T-helper 1 cell treated with Interleukin-12 subunit alpha and Interleukin-12 subunit beta and Interleukin-4 antibody, amounts not matched to agents 30 μg/mL and 1 μg/mL, for 36 hours (primary cell): ENCODE measurements around the gene ARHGEF4.

ENCODE experiments used
- H3K27ac Mint-ChIP-seq: one replicate; pipeline ENCODE4 v1.8.0; 2021; ENCODE audit warnings: mild to moderate bottlenecking, mixed read lengths
- H3K27me3 Mint-ChIP-seq: one replicate; pipeline ENCODE4 v1.8.0; 2021; ENCODE audit warnings: low read depth, mixed read lengths
- H3K36me3 Mint-ChIP-seq: one replicate; pipeline ENCODE4 v1.8.0; 2021; ENCODE audit warnings: low read depth, mixed read lengths
- H3K4me1 Mint-ChIP-seq: one replicate; pipeline ENCODE4 v1.8.0; 2021; ENCODE audit warnings: low read depth, mixed read lengths
- H3K4me3 Mint-ChIP-seq: one replicate; pipeline ENCODE4 v1.8.0; 2021; ENCODE audit warnings: mild to moderate bottlenecking, moderate library complexity, mixed read lengths
- H3K9me3 Mint-ChIP-seq: one replicate; pipeline ENCODE4 v1.8.0; 2021; ENCODE audit warnings: mixed read lengths

The ARHGEF4 gene

DNA sequence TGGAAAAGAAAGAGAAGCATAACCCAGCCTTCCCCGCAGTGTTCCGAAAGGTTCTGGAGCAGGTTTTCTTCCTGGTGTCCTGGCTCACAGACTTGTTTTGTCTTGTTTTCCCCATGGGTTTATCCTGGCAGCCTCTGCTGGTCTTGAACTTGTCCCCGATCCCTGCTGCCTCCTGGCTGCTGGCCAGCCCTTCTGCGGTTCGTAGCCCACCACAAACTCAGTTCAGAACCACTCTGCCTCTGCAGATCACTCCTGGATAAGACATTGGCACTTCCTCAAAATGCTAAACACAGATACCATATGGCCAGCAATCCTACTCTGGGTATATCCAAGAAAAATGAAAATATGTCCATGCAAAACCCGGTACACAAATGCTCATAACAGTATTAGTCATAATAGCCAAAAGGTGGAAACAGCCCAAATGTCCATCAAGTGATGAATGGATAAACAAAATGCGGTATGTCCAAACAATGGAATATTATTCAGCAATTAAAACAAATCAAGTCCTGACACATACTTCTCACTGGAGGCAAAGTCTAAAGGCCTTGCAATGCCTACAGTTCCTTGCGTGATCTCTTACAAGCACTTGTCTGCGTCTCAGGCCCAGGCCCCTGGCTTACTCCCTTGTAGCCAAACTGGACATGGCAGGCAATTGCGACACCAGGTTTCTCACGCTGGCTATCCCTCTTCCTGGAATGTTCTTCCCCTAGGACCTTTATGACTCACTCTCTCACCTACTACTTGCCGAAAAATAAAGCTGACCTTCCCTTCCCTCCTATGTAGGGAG is 28.0 kb upstream of the ARHGEF4 start:
- Mint-ChIP-seq H3K36me3 (no peaks in the 10 kb centered on the region), H3K27ac (no peak overlapping the region), H3K9me3 (no peaks in the 10 kb centered on the region), H3K27me3 (peaks cover 29% of the 10 kb centered on the region), H3K4me1 (no peaks in the 10 kb centered on the region), H3K4me3 (no peak overlapping the region)

- Mint-ChIP-seq H3K27me3 (peaks cover 36% of the 10 kb centered on the region), H3K9me3 (no peaks in the 10 kb centered on the region), H3K27ac (no peak overlapping the region), H3K4me1 (no peaks in the 10 kb centered on the region), H3K36me3 (no peaks in the 10 kb centered on the region), H3K4me3 (no peak overlapping the region)
These were observed 26.2 kb upstream of the ARHGEF4 start for GRCh38 chr2:130810490-130810889.

GRCh38 chr2:130813722-130814121 is 23.0 kb upstream of the ARHGEF4 start:
- no peaks in the 10 kb centered on the region for H3K4me1 Mint-ChIP-seq
- H3K36me3 Mint-ChIP-seq: no peaks in the 10 kb centered on the region
- peaks cover 31% of the 10 kb centered on the region for H3K27me3 Mint-ChIP-seq
- no peaks in the 10 kb centered on the region for H3K9me3 Mint-ChIP-seq
- no peak overlapping the region for H3K4me3 Mint-ChIP-seq
- H3K27ac Mint-ChIP-seq: no peak overlapping the region

DNA sequence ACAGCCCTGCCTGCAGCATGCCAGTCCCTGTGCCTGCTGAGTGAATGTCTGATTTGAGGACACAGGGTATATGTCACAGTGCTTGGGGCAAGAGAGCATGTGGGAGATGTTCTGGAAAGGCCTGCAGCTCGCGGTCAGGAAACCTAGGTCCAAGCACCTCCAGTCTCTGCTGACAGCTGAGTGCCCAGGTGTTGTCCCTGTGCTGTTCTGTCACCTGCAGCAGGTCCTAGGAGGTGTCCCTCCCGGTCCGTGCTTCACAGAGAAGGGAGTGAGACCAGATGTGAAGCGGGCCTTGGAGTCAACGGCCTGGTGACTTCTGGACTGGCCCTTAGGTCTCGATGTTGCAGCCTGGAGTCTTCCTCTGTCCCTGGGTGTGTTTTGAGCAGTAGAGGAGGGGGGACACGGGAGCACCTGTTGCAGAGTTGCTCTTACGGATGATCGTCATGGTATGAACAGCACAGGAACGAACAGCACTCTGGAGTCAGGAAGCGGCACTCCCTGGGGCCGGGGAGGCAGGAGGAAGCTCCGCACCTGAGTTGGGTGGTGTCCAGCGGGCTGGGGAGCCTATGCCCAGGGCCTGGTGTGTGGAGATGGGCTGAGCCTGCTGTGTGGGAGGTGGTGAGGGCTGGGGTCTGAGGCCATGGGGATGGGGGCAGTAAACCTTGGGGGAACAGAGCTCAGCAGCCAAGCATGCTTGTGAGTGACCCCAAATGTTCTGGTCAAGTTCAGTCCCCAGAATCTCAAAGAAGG is 21.6 kb upstream of the ARHGEF4 start:
- peaks cover 30% of the 10 kb centered on the region for H3K27me3 Mint-ChIP-seq
- no peaks in the 10 kb centered on the region for H3K36me3 Mint-ChIP-seq
- H3K4me1 Mint-ChIP-seq: no peaks in the 10 kb centered on the region
- H3K9me3 Mint-ChIP-seq: no peaks in the 10 kb centered on the region
- no peak overlapping the region for H3K4me3 Mint-ChIP-seq
- no peak overlapping the region for H3K27ac Mint-ChIP-seq

DNA sequence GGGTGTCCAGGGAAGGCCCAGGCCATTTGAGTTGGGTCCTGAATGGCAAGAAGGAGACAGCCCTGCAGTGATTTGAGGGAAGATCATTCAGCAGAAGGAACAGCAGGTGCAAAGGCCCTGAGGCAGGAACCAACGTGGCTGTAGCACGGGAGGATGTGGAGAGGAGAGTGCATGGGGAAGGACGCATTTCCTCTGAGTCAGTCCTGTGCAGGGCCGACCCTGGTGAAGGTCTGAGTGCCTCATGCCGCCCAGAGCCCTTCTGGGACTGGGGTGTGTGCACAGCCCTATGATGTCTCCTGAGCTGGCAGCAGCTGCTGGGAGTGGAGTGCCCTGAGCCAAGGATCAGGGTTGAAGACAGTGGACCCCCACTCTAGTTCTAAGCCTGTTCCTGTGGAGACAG is 17.9 kb upstream of the ARHGEF4 start:
- Mint-ChIP-seq H3K4me1 (no peaks in the 10 kb centered on the region), H3K27me3 (peaks cover 23% of the 10 kb centered on the region), H3K36me3 (no peaks in the 10 kb centered on the region), H3K4me3 (no peak overlapping the region), H3K27ac (no peak overlapping the region), H3K9me3 (no peaks in the 10 kb centered on the region)

DNA sequence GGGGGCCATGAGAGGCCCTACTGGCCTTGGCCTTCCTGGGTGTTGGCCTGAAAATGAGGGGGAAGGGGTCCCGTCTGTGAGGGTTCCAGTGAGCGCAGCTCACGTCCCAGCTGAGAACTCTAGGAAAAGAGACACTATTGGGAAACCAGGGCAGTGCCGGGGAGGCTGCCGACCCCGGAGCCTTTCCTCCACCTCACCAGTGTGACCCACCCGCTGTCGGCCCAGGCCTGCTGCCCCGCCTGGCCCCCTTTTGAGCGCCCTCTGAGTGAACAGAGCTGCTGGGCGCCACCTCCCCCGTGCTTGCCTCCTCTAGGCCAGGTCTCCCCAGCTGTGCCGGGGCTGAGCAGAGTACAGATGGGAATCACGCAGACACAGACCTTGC is 17.5 kb upstream of the ARHGEF4 start:
- H3K4me1 Mint-ChIP-seq: peaks cover 4% of the 10 kb centered on the region
- H3K27ac Mint-ChIP-seq: no peak overlapping the region
- H3K4me3 Mint-ChIP-seq: no peak overlapping the region
- peaks cover 23% of the 10 kb centered on the region for H3K27me3 Mint-ChIP-seq
- H3K36me3 Mint-ChIP-seq: no peaks in the 10 kb centered on the region
- H3K9me3 Mint-ChIP-seq: no peaks in the 10 kb centered on the region

DNA sequence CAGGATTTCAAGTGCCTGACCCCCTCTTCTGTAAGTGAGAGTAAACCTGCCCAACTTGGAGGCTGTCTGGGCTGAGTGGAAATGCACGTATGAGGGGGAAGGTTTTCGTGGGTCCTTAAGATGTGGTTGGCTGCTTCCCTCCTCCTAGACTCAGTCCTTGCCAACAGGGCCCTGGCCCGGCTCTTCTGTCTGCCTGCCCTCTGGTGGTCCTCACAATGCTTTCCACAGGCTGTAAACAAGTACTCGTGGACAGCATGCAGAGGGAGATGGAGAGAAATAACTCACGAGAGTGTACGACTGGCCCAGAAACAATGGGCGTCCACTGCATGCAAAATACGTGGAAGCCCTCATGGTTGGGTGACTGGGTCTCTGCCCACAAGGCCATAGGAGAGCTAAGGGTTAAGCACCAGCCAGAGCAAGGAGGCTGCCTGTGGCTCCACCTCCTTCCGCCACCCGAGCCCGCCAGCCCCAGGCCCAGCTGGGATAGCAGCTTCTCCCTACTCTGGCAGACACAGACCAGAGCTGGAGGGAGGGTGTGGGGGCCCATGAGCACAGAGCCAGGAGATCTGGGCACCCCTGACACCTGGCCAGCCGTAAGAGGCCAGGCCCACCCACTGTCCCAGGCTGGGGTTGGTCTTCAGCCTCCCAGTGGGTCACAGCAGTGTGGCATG is 17.0 kb upstream of the ARHGEF4 start:
- H3K9me3 Mint-ChIP-seq: no peaks in the 10 kb centered on the region
- peaks cover 9% of the 10 kb centered on the region for H3K4me1 Mint-ChIP-seq
- H3K27me3 Mint-ChIP-seq: peaks cover 20% of the 10 kb centered on the region
- H3K36me3 Mint-ChIP-seq: no peaks in the 10 kb centered on the region
- H3K27ac Mint-ChIP-seq: no peak overlapping the region
- no peak overlapping the region for H3K4me3 Mint-ChIP-seq

DNA sequence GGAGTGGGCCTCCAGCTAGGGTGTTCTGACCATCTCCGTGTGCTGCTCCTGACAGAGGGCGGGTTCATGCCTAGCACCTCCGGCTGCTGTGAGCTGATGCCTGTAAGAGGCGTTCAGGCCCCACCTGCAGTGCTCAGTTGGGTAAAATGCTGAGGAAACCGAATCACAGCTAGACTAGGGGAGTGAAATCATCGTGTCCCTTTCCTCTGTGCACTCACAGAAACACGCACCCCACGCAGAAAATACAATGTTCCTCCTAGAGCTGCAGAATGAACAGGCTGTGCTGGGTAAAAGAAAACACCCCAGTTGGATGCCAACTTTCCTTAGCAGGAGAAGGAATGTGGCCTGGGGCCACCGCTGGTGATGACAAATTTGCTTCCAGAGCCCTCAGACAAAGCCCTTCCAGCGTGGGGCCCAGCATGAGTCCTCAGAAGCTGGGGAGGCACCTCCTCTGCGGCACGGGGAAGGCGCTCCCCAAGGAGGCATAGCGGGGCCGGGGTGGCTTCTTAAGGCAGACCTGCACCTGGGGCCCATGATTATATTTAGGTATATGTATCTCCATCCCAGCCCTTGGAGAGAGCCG is 16.3 kb upstream of the ARHGEF4 start:
- Mint-ChIP-seq H3K4me1 (peaks cover 12% of the 10 kb centered on the region), H3K36me3 (no peaks in the 10 kb centered on the region), H3K9me3 (no peaks in the 10 kb centered on the region), H3K27me3 (peaks cover 16% of the 10 kb centered on the region), H3K4me3 (no peak overlapping the region), H3K27ac (no peak overlapping the region)

DNA sequence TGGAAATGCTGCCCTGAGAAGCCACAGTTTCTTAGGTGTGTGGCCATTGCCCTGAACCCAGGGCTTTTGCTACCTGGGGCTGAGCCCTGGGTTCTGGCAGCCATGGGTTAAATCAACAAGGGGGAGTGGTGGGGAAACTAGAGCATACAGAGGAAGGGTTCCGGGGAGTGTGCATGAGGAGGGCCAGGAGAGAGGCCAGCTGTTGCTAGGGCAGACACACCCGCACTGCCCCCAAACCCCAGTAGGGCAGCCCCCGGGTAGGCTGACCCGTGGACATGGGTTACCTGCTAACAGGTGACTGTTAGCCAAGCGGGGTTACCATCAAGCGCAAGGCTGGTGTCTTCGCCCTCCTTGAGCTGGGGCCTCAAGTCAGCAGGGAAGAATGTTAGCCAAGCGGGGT is 14.8 kb upstream of the ARHGEF4 start:
- no peak overlapping the region for H3K27ac Mint-ChIP-seq

DNA sequence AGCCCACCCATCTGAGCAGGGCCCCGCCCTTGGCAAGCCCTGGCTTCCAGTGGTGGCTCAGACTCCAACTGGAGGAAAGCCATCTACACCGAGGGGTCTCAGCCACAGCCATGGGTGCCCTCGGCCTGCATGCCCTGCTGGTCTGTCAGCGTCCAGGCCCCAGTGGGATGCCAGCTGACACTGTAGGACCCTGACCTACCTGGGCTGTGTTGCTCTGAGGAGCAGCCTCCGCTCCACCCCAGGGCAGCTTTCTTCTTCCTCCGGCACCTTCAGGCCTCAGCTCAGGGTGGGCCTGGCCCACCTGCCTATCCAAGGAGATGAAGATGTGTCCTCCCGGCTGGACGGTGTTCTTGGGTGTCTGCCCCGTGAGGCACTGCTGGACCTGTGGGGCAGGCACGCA is 13.9 kb upstream of the ARHGEF4 start:
- peaks cover 15% of the 10 kb centered on the region for H3K4me1 Mint-ChIP-seq
- no peaks in the 10 kb centered on the region for H3K9me3 Mint-ChIP-seq
- H3K27ac Mint-ChIP-seq: no peak overlapping the region
- peaks cover 23% of the 10 kb centered on the region for H3K27me3 Mint-ChIP-seq
- no peaks in the 10 kb centered on the region for H3K36me3 Mint-ChIP-seq
- H3K4me3 Mint-ChIP-seq: no peak overlapping the region

More for the DNA sequence above, 14.8 kb upstream of the ARHGEF4 start:
- H3K9me3 Mint-ChIP-seq: no peaks in the 10 kb centered on the region
- peaks cover 15% of the 10 kb centered on the region for H3K4me1 Mint-ChIP-seq
- H3K36me3 Mint-ChIP-seq: no peaks in the 10 kb centered on the region
- H3K4me3 Mint-ChIP-seq: no peak overlapping the region
- H3K27me3 Mint-ChIP-seq: peaks cover 20% of the 10 kb centered on the region

- no peak overlapping the region for H3K27ac Mint-ChIP-seq
- no peak overlapping the region for H3K4me3 Mint-ChIP-seq
- no peaks in the 10 kb centered on the region for H3K9me3 Mint-ChIP-seq
- no peaks in the 10 kb centered on the region for H3K36me3 Mint-ChIP-seq
- H3K27me3 Mint-ChIP-seq: peaks cover 23% of the 10 kb centered on the region
- H3K4me1 Mint-ChIP-seq: peaks cover 15% of the 10 kb centered on the region
These were observed 13.4 kb upstream of the ARHGEF4 start for GRCh38 chr2:130823171-130823885.

DNA sequence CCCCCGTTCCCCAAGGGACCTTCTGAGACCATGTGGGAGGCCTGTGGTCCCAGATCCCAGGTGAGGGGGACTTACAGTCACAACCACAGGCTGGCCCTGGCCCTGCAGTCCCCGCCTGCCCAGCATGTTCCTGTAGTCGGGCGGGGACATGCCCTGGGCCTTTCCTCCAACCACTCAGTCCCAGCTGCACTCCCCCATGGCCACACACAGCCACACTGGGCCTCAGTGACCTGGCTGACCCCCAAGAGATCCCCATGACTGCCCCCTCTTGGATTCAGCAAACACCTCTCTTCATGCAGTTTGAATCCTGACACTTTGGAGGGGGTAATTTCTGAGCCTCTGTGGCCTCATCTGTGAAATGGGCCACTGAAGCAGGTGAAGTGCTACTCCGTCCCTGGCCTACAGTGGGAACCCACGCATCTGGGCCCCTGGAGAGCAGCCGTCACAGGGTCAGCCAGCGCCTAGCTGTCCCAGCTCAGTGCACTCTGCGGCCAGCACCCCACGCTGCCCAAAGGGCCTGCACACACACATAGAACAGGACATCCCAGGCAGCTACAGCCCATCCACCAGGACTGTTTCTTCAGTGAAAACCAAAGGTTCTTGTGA is 12.7 kb upstream of the ARHGEF4 start:
- H3K4me1 Mint-ChIP-seq: peaks cover 15% of the 10 kb centered on the region
- no peaks in the 10 kb centered on the region for H3K9me3 Mint-ChIP-seq
- H3K27ac Mint-ChIP-seq: peak overlapping the region; percentile 82
- no peaks in the 10 kb centered on the region for H3K36me3 Mint-ChIP-seq
- peaks cover 18% of the 10 kb centered on the region for H3K27me3 Mint-ChIP-seq
- H3K4me3 Mint-ChIP-seq: no peak overlapping the region

GRCh38 chr2:130824492-130825061 is 12.1 kb upstream of the ARHGEF4 start:
- peak overlapping the region; percentile 82 for H3K27ac Mint-ChIP-seq
- peaks cover 18% of the 10 kb centered on the region for H3K27me3 Mint-ChIP-seq
- peaks cover 15% of the 10 kb centered on the region for H3K4me1 Mint-ChIP-seq
- H3K36me3 Mint-ChIP-seq: no peaks in the 10 kb centered on the region
- H3K9me3 Mint-ChIP-seq: no peaks in the 10 kb centered on the region
- no peak overlapping the region for H3K4me3 Mint-ChIP-seq
